WI38 (cell line): Measurements from ENCODE around the gene CBFB.

ENCODE experiments used
- H3K4me3 ChIP-seq: 2 replicates; pipeline ENCODE4 v1.5.1; 2011; ENCODE audit warnings: low read depth, mild to moderate bottlenecking, control low read depth, low read length
- TF ChIP-seq, protein P1 (sequence below): IDR thresholded peaks from 2 replicates; pipeline ENCODE4 v1.5.1; 2012; ENCODE audit warnings: low read depth, mild to moderate bottlenecking, control low read depth, low read length

CBFB gene

DNA sequence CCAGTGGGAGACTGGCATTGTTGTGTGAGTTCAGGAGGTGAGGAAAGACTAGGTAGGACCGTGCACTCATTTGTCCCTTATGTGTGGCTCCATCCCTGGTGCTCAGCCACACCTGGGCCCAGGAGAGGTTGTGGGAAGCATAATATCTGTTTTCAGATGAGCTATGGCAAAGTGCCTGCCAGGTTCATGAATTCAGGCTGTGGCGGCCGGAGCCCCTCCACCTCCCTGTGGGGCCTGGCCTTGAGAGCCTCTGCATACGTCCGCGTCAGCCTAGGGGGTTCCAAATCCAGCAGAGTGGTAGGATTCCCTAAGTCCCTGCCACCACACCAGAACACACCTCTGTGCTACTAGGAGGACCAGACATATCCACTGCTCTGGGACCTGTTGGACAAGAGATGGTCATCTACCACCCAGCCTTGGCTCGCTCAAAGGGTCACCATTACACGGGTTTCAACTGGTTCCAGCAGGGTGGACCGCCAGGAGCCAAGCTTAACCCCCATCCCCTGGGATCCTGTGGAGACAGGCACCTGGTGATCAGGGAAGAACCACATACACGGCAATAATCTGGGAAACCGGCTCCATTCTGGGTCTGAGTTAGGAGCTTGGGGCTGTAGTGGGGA lies 119.8 kb downstream of the CBFB start:
- H3K4me3 ChIP-seq = no peak overlapping the region
- TF ChIP-seq, protein P1, sequence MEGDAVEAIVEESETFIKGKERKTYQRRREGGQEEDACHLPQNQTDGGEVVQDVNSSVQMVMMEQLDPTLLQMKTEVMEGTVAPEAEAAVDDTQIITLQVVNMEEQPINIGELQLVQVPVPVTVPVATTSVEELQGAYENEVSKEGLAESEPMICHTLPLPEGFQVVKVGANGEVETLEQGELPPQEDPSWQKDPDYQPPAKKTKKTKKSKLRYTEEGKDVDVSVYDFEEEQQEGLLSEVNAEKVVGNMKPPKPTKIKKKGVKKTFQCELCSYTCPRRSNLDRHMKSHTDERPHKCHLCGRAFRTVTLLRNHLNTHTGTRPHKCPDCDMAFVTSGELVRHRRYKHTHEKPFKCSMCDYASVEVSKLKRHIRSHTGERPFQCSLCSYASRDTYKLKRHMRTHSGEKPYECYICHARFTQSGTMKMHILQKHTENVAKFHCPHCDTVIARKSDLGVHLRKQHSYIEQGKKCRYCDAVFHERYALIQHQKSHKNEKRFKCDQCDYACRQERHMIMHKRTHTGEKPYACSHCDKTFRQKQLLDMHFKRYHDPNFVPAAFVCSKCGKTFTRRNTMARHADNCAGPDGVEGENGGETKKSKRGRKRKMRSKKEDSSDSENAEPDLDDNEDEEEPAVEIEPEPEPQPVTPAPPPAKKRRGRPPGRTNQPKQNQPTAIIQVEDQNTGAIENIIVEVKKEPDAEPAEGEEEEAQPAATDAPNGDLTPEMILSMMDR = no peak

DNA sequence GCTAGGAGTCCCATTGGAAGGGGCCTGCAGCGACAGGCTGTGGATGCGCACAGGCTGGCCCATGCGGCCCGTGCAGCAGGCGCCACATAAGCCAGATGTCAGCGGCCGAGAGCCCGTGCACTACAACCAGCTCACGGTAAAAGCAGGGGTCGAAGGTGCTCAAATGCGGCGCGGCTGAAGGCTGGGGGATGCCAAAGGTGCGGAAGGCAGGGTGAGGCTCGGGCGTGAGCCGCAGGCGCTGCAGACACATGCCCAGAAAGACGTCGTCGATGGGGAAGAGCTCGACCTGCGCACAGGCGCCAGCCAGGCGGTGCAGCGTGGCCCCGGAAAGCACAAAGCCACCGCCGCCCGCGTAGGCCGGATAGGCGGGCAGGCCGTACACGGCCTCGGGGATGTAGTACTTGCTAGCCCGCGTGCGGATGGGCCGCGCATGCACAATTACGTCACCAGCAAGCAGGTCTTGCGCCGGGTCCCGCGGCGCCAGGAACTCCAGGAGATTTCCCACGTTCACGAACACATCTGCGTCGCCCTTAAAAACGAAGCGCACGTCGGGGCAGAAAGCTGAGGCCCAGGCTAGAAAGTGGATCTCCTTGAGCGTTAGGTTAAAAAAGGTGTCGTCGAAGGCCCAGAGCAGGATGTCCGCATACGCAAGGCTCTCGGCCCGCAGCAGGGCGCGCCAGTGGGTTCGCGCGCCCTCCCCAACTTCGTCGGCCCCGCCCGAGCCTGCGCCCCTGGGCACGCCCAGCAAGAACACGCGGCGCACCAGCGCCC lies 120.5 kb downstream of the CBFB start:
- TF ChIP-seq, protein P1 = no peak
- no peak overlapping the region for H3K4me3 ChIP-seq

DNA sequence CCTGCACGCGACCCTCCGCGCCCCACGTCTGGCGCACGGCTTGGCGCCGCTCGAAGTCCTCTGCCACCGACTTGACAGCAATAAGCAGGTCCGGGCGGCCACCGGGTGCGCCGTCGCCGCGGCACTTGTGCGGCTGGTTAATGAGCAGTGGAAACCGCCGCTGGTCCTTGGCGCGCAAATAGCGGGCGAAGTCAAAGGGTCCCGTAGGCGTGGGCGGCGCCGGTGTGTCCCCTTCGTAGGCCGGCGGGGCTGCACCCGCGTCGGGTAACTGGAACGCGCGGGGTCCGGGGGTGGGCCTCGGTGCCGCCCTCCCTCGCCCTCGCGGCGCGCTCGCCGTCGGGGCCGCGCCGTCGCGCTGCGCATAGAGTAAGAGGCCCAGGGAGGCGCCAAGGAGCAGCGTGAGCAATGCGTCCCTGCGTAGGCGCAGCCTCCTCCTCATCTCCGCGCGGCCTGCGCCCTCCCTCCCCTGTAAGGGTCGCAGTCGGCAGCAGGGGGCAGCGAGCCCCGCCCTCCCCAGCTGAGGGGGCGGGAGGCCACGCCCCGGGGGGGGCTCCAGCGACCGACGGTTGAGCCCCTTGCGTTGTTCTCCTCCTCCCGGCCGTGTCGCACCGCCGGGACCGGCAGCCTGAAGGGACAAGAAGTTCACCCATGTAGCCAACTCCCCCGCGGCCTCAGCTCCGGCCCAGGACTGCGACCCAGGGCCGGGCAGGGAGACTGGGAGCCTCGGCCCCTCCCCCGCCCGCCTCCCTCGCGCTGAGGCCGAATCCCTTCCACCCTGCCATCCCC lies 121.3 kb downstream of the CBFB start:
- TF ChIP-seq, protein P1 = no peak
- H3K4me3 ChIP-seq = peak overlapping the region; percentile 72
